Fibroblast of pulmonary artery (primary cell): ENCODE results near the gene PRSS50.

ENCODE experiments used
- DNase-seq: peaks from one replicate; pipeline ENCODE4 v3.0.0-alpha.2; 2010; ENCODE audit warnings: low read depth
- H3K4me3 ChIP-seq: replicated peaks from 2 replicates; pipeline ENCODE4 v1.5.1; 2011; ENCODE audit warnings: low read depth, mild to moderate bottlenecking, control low read depth, low read length, moderate library complexity
- TF ChIP-seq, protein P1 (sequence below): IDR thresholded peaks from 2 replicates; pipeline ENCODE4 v1.5.1; 2011; ENCODE audit warnings: mild to moderate bottlenecking, control low read depth, low read length, inconsistent platforms; ENCODE audit errors: missing control alignments

The PRSS50 gene

DNA sequence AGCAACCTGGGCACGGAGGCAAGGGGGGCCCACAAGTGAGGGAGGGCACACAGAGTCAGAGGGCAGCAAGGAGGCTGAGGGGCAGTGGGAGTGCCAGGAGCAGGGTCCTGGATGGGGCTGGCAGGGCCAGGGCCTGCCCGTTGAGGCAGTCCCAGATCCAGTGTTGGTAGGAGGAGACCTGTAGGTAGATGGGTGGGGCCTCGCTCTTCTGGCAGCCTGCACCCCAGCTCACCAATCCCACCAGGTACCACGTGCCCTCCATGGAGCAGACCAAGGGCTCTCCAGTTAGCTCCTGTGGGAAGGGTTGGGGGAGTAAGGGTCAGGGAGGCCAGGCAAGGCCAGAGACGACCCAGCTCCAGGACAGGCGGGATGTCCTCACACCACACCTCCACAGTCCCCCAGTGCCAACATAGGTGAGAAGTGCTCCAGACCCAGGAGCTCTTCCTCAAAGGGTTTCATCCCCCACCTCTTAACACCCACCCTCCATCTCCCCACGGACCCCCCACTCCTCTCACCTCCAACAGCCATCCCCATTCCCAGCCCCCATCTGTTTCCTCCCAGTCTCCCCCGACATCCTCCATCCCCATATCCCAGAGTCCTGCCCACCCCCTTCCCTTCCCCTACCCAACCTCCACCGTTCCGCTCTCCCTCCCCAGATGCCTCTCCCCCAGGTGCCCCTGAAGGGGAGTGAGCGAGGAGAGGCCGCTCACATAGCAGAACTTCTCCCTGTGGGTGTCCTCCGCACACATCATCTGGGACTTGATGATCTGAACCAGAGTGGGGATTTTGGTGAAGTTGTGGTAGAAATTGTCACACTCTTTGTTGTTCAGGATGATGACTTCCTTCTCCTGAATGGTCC, 5.2 kb downstream of the PRSS50 start:
- no peak overlapping the region for H3K4me3 ChIP-seq
- no peak for DNase-seq
- TF ChIP-seq, protein P1, sequence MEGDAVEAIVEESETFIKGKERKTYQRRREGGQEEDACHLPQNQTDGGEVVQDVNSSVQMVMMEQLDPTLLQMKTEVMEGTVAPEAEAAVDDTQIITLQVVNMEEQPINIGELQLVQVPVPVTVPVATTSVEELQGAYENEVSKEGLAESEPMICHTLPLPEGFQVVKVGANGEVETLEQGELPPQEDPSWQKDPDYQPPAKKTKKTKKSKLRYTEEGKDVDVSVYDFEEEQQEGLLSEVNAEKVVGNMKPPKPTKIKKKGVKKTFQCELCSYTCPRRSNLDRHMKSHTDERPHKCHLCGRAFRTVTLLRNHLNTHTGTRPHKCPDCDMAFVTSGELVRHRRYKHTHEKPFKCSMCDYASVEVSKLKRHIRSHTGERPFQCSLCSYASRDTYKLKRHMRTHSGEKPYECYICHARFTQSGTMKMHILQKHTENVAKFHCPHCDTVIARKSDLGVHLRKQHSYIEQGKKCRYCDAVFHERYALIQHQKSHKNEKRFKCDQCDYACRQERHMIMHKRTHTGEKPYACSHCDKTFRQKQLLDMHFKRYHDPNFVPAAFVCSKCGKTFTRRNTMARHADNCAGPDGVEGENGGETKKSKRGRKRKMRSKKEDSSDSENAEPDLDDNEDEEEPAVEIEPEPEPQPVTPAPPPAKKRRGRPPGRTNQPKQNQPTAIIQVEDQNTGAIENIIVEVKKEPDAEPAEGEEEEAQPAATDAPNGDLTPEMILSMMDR = no peak

DNA sequence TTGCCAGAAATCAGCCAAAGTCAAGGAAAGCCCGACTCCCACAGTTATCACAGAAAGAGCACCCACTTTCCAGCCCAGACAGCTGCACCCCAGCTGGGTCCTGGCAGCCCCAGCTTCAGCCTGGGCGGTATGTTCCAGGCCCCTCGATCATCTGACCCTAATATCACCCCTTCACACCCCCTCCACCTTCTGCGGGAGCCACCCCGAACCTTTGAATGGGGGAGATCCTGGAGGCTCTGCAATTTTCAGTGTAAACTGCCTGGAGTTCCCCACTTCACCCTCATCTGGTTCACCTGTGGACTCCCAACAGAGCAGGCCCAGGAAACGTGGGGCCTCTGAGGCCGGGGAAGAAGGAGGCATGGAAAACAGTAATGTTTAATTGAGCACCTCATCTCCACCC, 5.9 kb downstream of the PRSS50 start:
- DNase-seq = no peak
- TF ChIP-seq, protein P1 = no peak

DNA sequence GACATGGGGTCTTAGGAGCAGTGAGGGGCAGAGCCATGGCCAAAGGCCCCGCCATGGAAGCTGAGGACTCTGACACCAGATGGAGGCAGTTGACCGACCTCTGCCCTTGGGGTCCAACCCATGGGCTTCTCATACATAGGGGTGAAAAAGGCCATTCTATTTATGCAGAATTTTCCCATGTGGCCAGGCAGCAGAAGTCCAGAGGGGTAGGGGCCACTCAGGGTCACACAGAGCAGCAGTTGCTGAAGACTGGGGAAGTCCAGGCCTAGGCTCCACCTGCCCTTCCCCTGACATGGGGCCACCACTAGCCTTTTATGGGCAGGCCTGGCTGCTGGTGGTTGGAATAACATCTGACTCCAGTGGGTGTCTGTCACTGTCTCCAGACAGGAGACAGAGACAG, 6.4 kb downstream of the PRSS50 start:
- no peak overlapping the region for H3K4me3 ChIP-seq
- DNase-seq = no peak
- TF ChIP-seq, protein P1 = no peak

More for the DNA sequence above, 5.9 kb downstream of the PRSS50 start:
- H3K4me3 ChIP-seq = no peak overlapping the region

- H3K4me3 ChIP-seq = no peak overlapping the region
- TF ChIP-seq, protein P1 = no peak
- DNase-seq = no peak
These were observed 6.9 kb downstream of the PRSS50 start for GRCh38 chr3:46710671-46711295.

DNA sequence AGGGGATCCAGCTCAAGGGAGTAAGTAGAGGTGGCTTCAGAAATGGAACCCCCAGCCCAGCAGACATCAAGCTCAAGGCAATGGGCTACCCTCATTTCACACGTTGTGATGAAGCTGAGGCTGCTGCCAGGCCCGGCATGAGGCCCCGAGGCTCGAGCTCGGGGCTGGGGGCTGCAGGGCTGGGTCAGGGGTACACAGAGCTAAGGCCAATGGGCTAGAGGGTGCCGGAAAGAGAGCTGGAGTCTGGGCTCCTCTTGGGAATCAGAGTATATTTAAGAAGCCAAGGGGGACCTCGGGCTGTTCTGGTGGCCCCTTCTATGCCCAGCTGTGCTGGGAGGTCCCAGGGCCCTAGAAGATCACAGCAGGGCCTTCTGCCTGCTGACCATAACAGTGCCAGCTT, 7.4 kb downstream of the PRSS50 start:
- TF ChIP-seq, protein P1 = no peak
- DNase-seq = no peak
- no peak overlapping the region for H3K4me3 ChIP-seq

- TF ChIP-seq, protein P1 = no peak
- no peak for DNase-seq
- H3K4me3 ChIP-seq = no peak overlapping the region
These were observed 7.9 kb downstream of the PRSS50 start for GRCh38 chr3:46709721-46710120.
